Cardiac fibroblast (primary cell): ENCODE data around the gene CXCL3.

Source experiments
- DNase-seq, 2 donors: peaks; one replicate each; pipeline versions ENCODE4 v3.0.0 to v3.0.0-alpha.2; 2010; ENCODE audit warnings: low read depth in 2 of 2
- H3K4me3 ChIP-seq, 2 donors: replicated peaks in 1 of 2; 1 replicate in 1 of 2; 2 replicates in 1 of 2; pipeline ENCODE4 v1.5.1; 2011; ENCODE audit warnings: low read depth in 2 of 2, low read length in 2 of 2, mild to moderate bottlenecking in 2 of 2, moderate library complexity in 1 of 2
- CTCF ChIP-seq: IDR thresholded peaks from one replicate; pipeline ENCODE4 v1.5.1; 2011; ENCODE audit warnings: low read depth, mild to moderate bottlenecking, low read length, inconsistent platforms

Gene CXCL3

GRCh38 chr4:74005528-74005927 lies 33.0 kb downstream of the CXCL3 start:
- no peak overlapping the region for H3K4me3 ChIP-seq
- peak; percentile 20 to 72 for DNase-seq
- TF ChIP-seq CTCF = no peak

- H3K4me3 ChIP-seq = no peak overlapping the region
- peak in 1 of 2 donors; percentile 22 for DNase-seq
- no peak for TF ChIP-seq CTCF
Measured at GRCh38 chr4:74004668-74005067, 33.8 kb downstream of the CXCL3 start.

GRCh38 chr4:74000301-74000700 lies 38.2 kb downstream of the CXCL3 start:
- H3K4me3 ChIP-seq = no peak overlapping the region
- DNase-seq = no peak
- no peak for TF ChIP-seq CTCF

- peak; percentile 87 to 89 for DNase-seq
- peak; percentile 26 for TF ChIP-seq CTCF
- H3K4me3 ChIP-seq = peak within 1 kb of the TSS; percentile 44 to 56
Measured at GRCh38 chr4:73998040-73999011, 40.2 kb downstream of the CXCL3 start, which contains the start of gene CXCL5. Gene CXCL5 (minus strand): TSS chr4:73998677. CDS start chr4:73998581, 96 bp downstream.

- no peak for TF ChIP-seq CTCF
- no peak overlapping the region for H3K4me3 ChIP-seq
- DNase-seq = no peak
Measured at GRCh38 chr4:73992050-73992449, 46.4 kb downstream of the CXCL3 start.

GRCh38 chr4:73991742-73992000 lies 46.8 kb downstream of the CXCL3 start:
- H3K4me3 ChIP-seq = no peak overlapping the region
- DNase-seq = no peak
- no peak for TF ChIP-seq CTCF
